NCI-H146 treated with DMSO at 0.1 percent for 48 hours (cell line): Measurements from ENCODE around the gene GLIS1.

Source experiments
- DNase-seq: peaks from one replicate; lab custom pipeline; 2025; ENCODE audit not compliant: unreplicated experiment; lab: John Stamatoyannopoulos, UW

GLIS1 gene

DNA sequence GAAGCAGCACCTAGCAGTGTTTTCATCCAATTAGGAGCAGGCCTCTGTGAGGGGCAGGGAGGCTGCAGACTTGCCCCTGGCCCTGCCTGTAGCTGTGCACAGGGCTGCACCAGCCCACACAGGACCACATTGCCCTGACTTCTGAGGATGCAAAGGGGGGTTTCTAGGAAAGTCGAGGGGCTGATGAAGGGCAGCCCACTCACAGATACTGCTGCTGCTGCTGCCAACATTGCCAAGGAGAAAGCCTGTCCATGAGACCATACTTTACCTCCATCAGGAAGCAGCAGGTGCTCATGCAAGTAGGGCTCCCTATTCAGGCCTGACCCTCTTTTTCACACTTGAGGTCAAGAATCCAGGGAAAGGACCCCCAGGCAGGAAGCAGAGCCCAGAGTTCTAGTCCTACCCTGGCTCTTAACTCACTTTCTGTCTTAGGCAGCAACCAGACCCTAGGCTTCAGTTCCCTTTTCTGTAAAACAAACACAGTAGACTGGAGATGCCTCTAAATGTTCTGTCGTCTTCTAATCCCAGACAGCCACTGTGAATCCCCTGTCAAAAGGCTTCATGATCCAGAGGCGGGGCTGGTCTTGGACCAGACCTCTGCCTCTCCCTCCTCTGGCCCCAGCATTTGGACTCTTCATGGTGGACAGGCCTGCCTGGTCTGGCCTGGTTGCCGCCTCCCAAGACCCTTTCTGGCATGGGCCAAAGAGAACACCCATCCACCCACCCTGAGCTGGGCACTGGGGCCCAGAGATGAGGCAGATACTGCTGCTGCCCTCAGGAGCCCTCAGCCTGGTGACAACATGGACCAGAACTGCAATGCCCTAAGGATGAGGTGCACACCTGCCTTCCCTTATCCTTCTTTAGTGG is 120.2 kb downstream of the GLIS1 start:
- no peak for DNase-seq

DNA sequence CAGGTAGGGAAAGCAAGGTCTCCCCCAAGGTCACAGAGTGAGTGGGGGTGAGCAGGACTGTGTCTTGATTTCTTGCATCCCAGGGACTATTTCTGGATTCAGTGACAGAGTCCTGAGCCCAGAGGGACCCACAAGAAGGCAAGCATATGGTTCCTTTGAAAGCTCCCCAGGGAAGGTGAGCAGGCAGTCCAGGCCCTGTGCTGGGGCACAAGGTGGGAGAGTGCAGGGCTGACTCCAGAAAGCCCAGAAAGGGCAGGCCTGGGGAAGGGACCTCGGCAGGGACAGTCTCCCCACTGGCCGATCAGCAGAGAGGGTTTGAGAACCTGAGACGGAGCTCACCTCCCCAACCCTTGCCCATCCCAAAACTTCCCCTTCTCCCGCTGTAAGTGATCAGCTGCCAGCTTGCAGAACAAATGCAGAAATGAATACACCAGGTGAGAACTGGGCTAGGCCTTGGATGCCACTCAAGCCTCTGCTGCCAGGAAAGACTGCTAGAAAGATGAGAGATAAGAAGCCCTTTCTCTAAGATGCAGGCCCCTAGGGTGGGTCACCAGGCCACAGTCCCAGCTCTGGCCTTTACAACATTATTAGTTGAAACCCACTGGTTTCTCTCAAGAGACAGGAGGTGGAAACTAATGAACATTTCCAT is 121.0 kb downstream of the GLIS1 start:
- no peak for DNase-seq

DNA sequence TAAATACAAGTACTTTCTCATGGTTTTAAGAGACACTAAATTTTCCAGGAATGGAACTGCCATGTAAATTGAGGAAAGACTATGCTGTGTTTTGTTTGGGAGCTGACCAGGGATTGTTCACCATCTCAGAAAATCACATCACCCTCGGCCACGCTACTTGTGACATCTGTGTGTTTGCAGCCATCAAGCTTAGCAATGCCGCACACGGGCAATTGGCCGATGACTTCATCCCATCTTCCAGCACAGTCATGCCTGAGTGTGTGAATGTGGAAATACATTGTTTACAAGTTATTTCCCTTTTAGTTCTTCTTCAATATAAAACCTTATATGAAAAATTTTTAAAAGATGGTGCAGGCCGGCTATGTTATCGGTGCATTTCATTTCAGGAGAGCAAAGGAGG is 121.6 kb downstream of the GLIS1 start:
- DNase-seq: no peak

DNA sequence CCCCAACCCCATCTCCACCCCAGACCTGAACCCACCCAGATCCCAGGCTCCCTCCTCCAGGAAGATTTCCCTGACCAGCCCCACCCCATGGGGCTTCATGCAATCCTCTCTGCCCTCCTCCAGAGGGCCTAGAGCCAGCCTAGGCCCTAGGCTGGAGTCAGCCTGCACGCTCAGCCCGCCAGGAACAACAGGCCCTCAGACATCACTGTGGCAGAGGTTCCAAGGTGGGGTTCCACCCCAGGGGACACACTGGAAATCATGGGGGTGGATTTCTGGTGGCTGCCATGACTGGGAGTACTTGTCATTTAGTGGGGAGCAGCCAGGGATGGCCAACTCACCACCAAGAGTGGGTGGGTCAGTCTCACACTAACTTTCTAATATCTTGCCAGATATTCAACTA is 122.0 kb downstream of the GLIS1 start:
- no peak for DNase-seq

DNA sequence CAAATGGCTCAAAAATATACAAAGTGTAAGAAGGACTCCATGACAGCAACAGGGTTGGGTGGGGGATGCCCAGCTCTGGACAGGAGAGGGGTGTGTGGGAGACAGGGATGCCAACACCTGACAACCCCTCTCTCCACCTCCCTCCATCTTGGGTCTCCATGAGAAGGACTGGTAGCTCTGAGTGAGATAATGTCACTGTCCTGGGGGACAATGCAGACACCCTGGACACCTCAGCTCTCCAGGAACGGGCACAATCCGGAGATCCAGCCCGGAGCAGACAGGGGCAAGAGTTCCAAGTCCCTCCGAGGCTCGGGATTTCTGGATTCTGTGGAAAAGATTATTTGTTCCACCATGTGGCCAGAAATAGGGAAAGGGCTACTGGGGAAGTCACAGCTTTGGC is 122.5 kb downstream of the GLIS1 start:
- no peak for DNase-seq

DNA sequence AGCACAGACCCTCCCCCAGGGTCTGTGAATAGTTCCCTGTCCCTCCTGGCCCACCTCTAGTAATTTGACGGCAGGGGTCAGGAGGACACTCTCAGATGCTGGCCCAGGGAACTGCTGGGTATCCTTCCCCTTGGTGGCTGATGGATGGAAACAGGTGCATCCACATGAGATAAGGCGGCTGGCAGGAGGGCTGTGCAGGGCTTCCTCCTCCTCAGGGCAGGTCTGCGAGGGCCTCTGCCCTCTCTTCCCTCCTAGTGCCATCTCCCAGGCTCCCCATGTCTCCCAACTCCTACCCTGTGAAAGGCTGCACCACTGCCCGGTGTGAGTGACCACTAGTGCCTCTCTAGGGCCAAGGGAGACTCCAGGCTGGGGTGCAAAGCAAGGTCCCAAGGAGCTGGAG is 123.9 kb downstream of the GLIS1 start:
- no peak for DNase-seq

DNA sequence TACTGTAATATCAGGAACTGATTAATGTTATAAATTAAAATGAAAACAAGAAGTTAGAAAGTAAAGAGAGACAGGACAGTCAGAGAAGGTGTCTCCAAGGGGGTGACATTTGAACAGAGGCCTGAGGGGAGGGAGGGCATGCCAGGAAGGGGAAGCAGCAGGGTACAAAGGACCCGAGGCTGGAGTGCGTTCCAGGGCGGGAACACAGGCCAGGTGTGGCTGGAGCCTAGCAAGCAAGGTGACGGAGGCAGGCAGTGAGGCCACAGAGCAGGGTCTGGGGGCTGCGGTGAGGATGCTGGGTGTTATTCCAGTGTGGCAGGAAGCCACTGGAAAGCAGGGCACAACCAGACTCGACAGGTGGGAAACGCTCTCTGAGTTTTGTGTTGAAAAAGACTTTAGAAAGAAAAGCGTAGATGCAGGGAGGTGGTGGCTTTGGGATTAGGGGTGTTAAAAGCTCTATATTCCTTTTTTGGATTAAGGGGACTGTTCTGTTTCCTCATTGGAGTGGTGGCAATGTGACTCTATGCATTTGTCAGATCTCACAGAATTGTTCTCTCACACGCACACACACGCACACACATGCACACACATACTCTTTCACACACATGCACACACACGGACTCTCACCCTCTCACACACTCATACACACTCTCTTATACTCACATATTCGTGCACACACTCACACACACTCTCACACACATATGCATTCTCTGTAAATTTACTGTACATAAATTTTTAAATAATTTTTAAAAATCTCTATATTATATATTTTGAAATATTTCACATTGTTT is 124.5 kb downstream of the GLIS1 start:
- DNase-seq: no peak

DNA sequence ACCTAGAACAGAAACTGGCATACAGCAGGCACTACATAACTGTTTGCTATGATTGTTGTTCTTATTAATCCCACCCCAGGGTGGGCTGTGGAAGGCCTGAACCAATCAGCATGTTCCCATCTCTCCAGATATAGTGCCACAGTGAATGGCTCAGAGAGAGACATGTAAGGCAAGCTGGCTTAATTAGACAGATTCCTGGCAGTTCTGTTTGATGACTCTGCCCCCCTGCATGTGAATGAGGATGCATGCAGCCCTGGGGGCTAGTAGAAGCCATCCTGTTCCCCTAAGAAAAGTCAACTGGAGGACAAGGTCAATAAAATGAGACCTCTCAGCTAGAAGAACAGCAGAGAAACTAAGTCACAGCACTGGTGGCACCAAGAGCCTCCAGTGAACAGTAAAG is 130.3 kb downstream of the GLIS1 start:
- DNase-seq: no peak

DNA sequence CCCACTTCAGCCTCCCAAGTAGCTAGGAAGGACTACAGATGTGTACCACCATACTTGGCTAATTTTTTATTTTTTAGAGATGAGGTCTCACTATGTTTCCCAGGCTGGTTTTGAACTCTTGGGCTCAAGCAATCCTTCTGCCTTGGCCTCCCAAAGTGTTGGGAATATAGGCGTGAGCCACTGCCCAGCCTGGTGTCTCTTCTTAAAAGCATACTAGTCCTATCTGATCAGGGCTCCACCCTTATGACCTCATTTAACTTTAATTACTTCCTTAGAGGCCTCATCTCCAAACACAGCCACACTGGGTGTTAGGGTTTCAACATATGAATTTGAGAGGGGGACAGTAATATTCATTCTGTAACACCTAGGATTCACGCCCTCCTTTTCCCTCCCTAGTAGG is 130.9 kb downstream of the GLIS1 start:
- no peak for DNase-seq

DNA sequence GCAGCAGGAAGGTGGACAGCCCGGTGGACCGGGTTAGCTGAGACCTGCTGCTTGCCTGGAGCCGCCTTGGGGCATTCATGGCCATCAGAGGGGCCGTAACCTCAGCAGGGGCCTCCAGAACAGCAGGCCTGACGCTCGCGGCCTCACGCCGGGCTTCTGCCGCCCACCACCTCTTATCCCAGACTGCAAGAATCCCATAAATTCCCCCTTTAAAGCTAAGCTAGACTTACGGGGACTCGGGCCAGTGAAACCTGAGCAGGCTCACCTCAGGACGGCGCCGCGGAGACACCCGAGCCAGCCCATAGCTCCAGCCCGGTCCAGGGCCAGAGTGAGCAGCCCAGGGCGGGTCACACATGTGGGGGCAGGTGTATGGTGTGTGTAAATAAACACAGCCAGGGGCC is 132.3 kb downstream of the GLIS1 start:
- no peak for DNase-seq

DNA sequence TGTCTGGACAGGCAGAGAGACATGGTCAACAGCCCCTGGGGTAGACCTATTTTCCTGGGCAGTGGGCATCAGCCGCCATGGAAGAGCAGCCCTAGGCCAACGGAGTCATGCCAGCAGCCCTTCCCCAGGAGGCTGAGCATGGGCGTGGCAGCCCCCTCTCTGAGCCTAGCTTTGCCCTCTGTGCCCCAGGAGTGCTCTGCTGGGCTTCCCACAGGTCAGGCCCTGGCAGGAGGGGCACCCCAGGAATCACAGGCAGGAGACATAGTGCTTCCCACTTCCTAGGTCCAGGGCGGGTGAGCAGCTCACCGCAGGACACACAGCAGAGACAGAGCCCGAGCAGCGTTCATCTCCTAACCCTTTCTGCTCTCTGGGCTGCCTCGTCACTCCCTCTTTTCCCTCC is 132.8 kb downstream of the GLIS1 start:
- no peak for DNase-seq

DNA sequence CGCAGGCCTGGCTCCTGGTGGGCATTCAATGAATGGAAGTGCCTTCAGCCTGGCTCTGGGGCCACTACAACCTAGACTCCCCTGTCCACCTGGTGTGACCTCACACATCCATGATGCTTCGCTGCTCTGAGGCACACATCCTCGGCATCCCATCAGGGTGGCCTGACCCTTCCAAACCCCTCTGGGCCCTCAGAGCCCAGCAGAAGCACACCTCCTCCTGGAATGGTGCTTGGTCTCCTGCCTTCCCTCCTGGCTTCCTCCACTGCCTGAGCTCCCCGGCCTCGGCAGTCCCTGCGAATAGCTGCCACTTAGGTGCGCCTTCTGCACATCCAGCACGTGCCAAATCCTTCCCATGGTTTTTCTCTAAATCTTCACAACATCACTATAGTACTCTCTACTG is 133.8 kb downstream of the GLIS1 start:
- no peak for DNase-seq

DNA sequence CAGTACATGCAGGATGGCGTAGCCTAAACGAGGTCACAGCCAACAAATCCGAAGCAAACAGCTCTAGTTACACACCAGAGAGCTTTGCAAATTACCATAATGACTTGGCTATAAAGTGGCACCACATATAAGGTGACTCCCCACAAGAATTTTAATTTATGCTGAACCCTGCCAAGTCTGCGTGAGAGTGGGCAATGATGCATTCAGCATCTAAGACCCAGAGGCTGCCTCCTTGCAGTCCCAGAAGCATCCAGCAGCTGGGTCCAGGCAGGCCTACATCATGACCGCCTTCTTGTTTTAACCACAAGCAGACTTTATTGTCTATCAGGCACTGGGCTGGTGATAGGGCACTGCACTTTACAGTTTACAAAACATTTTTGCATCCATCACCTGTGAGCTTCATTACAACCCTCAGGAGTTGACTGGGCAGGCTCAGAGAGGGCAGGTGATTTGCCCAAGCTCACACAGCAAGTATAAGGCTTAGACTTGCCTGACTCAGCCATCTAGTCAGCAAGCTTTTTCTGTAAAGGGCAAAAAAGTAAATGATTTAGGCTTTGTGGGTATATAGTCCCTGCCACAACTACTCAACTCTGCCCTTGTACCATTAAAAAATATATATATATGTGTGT is 134.6 kb downstream of the GLIS1 start:
- DNase-seq: no peak

DNA sequence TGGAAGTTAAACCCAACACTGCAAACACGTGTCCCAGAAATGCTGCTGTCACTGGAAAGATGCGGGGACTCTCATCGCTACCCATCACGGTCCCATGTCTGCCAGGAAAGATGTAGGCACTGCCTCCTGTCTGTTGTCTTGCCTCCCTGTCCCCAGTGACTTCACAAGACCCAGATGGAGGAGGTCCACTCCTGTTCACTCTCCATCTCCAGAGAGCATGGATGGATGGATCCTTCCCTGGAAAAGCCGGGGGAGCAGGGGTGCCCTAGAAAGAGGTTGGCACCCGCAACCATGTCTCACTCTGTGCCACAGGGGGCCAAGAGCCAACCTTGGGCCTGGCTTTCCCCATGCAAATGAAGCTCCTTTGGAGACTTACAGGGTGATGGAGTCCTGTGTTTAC is 135.5 kb downstream of the GLIS1 start:
- DNase-seq: no peak

DNA sequence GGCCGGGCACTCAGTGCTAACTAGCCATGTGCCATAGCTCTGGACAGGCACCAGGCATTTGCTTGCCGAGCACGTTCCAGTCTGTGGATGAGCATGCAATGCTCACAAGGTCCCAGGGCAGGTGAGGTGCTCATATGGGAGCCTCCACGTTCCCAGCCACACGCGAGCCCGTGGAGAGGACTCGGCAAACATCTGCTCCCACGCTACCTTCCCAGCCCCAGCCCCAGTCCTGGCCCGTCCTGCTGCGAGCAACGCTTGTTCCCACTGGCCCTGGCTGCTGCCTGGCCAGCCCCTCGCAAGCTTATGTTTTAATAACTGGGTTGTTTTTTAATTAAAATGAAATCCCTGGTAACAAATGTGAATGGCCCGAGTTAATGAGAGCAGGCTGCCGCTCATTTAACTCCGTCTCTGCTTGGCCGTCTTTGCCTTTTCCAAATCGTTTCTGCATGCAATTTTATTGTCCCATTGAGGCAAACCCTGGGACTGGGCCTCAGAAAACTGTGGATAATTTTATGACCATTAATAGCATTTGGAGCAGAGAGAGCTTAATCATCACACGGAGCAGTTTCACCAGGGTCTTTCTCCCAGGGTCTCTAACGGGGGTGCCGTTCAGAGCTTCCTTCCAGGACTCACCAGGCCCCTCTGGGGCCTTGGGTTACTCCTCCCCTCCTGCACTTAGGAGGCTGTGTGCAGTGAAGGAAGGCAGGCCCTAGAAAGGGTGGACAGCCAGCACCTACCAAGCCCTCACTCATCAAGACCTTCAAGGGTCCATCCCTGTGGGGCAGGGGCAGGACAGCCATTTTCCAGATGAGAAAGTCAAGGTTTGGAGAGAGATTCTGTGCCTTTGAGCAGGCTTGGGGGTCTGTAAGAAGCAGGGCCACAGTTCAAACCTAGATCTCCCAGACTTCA is 136.8 kb downstream of the GLIS1 start:
- no peak for DNase-seq

DNA sequence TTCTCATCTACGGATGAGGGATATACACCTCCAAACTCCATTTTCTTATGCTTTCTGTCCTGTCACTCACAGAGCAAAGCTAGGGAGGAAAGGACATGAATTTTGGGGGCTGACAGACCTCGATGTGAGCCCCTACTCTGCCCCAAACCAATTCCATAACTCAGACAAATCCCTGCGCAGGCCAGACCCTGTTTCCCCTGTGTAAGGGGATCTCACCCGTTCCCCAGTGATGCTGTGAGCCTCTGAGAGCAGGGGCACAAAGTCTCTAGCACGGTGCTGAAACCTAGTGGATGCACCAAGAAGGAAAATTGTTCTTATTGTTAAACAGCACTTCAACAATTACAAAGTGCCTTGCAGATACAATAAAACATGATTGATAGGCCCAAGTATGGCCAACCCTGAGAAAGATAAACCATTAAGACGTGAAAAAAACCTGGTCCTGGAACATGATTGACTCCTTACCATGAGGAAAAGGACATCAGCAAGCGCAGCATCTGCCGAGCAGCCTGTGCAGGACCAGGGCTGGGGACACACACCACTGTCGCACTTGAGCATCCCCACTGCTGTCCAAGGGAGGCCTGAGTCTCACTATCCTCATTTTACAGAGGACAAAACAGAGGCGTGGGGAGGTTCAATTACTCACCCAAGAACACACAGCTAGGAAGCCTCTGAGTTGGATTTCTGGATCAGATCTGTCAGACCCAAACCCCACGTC is 137.8 kb downstream of the GLIS1 start:
- no peak for DNase-seq

DNA sequence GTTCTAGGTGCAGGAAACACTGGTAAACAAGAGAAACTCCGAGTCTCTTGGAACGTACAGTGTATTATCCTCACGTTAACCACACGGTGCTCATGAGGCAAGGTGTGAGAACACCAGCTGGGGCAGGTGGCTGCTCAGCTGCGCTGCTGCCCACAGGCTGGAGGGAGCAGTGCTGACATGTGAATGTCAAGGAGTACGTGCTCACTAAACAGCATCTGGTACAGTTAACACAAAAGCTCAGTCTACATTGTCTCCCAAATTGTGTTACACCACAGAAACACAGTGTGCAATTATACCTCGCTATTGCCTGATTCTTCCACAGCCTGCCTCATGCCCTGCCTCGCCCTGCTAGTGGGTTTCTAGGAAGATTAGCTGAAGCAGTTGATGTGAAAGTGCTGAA is 138.4 kb downstream of the GLIS1 start:
- no peak for DNase-seq

DNA sequence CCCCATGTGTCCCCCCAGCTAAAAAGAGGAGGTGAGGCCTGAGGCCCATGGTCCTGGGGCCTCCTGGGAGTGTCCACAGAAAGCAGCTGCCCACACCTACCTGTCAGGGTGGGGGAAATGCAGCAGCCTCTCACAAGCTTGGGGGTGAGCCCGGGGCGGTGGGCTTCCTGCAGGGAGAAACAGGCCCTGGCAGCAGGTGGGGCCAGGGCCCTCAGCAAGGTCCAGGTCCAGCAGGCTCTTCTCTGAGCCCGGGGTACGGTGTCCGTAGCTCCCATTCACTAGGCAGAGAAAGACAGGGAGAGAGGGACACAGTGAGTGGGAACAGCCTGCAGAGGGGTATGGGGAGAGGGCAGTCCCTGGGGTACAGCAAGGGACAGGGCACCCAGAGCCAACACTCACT is 139.0 kb downstream of the GLIS1 start:
- no peak for DNase-seq

DNA sequence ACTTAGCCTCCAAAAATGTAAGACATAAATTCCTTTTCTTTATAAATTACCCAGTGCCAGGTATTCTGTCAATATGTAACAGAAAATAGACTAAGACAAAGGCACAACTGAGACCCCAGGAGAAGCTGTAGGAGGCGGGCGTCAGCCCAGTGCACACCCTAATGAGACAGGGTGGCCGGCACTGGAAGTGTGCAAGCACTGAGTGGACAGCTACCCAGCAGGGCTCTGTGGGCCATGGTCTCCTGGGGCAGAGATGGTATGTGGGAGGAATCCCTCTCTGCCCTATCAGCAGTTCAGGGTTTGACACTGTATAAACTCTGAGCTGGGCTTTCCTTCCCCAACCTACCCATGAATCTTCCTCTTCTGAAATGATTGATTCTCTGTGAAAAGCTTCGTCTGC is 139.5 kb downstream of the GLIS1 start:
- no peak for DNase-seq

DNA sequence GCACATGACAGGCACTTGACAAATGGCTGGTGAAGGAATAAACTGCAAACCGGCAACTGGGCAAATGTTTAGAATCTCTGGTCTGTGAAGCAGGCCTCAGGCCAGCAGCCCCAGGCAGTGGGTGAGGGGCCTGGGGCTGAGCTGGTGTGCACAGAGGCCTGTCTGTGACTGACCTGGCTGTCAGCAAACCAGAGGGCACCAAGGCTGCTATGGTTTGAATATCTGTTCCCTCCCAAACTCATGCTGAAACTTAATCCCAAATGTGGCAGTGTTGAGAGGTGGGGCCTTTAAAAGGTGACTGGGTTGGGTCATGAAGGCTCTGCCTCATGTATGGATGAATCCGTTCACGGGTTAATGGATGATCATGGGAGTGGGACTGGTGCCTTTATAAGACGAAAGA is 140.0 kb downstream of the GLIS1 start:
- DNase-seq: no peak
